ENCODE data around the gene HAPSTR1. TPM values are rescaled to one million over a fixed set of nuclear protein-coding genes. Genes with fewer than 3 reads are reported as not detected.
A peak's percentile ranks its signal among the peaks of the same experiment; 100 is the strongest.

The HAPSTR1 gene
- total and polyA plus RNA-seq, 2 experiments from 2014 or later, result 21.4 to 69.0 TPM

DNA sequence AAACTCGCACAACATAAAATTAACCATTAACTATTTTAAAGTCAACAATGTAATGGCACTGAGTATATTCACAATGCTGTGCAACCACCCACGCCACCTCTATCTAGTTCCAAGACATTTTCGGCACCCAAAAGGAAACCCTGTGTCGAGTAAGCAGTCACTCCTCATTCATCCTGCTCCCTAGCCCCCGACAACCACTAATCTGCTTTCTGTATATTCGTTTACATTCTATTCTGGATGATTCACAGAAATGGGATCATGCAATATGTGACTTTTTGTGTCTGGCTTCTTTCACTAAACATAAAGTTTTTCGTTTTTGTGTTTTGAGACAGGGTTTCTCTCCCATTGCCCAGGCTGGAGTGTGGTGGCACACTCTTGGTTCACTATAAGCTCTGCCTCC, 42.2 kb upstream of the HAPSTR1 start:
- Histone ChIP-seq H3K4me1 (ENCODE audit: insufficient read depth) (peaks cover 10% of the 10 kb centered on the region), H3K9me2 (replicated peaks; ENCODE audit: insufficient read depth) (no peaks in the 10 kb centered on the region), H3K27ac (peak overlapping the region; percentile 30), H3K9me3 (ENCODE audit: low read depth) (no peaks in the 10 kb centered on the region), H4K20me1 (ENCODE audit: insufficient read depth, poor library complexity, severe bottlenecking) (no peaks in the 10 kb centered on the region), H3K4me3 (no peak overlapping the region), H3K27me3 (no peaks in the 10 kb centered on the region), H3K79me2 (no peaks in the 10 kb centered on the region), H2AFZ (no peak overlapping the region), H3K36me3 (replicated peaks; ENCODE audit: insufficient read depth, low read depth) (no peaks in the 10 kb centered on the region), H3K4me2 (no peak overlapping the region)
- TF ChIP-seq EZH2phosphoT487 (IDR thresholded peaks at IDR 0.05; ENCODE audit: low read depth, severe bottlenecking, unreplicated experiment) (no peak), EZH2 (IDR thresholded peaks at IDR 0.05; ENCODE audit: borderline replicate concordance) (no peak)
- TF ChIP-seq, protein P1, sequence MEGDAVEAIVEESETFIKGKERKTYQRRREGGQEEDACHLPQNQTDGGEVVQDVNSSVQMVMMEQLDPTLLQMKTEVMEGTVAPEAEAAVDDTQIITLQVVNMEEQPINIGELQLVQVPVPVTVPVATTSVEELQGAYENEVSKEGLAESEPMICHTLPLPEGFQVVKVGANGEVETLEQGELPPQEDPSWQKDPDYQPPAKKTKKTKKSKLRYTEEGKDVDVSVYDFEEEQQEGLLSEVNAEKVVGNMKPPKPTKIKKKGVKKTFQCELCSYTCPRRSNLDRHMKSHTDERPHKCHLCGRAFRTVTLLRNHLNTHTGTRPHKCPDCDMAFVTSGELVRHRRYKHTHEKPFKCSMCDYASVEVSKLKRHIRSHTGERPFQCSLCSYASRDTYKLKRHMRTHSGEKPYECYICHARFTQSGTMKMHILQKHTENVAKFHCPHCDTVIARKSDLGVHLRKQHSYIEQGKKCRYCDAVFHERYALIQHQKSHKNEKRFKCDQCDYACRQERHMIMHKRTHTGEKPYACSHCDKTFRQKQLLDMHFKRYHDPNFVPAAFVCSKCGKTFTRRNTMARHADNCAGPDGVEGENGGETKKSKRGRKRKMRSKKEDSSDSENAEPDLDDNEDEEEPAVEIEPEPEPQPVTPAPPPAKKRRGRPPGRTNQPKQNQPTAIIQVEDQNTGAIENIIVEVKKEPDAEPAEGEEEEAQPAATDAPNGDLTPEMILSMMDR (IDR thresholded peaks at IDR 0.05; ENCODE audit: poor library complexity), result no peak
- no peak for DNase-seq (ENCODE audit: low spot score)
- WGBS (ENCODE audit: low lambda C conversion rate, missing lambda C conversion rate), result 72% methylated on average over 7 of the region's 7 CpGs

DNA sequence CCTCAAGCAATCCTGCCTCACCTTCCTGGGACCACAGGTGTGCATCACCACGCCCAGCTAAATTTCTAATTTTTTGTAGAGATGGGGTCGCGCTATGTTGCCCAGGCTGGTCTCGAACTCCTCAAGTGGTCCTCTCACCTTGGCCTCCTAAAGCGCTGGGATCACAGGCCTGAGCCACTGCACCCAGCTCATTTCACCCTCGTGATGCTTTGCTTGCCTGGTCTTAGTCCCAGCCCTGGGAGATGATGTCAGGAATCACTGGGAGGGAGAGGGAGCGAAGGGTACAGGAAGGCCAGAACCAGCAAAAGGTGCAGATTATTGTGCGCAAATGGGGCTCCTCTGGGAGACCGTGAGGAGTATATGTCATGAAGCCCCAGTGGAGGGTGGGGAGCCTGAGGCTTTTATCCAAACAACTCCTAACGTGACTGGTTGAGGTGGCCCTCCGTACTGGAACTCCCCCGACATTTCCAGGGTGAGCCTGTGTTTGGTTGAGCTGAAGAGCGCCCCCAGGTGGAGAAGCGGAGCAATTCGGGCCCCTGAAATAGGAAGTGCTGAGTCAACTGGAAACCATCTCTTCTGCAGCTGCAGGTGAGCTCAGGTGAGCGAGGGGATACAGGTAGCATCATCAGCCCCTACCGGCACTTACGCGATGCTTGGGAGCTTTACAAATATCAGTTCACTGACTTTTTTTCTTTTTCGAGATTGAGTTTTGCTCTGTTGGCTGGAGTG, 41.2 kb upstream of the HAPSTR1 start:
- WGBS (ENCODE audit: low lambda C conversion rate, missing lambda C conversion rate), result 73% methylated on average over 20 of the region's 20 CpGs
- H3K9me2 ChIP-seq (replicated peaks; ENCODE audit: insufficient read depth), result no peaks in the 10 kb centered on the region
- no peak overlapping the region for H3K4me2 ChIP-seq
- H3K9me3 ChIP-seq (ENCODE audit: low read depth), result no peaks in the 10 kb centered on the region
- no peak overlapping the region for H2AFZ ChIP-seq
- TF ChIP-seq EZH2 (IDR thresholded peaks at IDR 0.05; ENCODE audit: borderline replicate concordance), result no peak
- TF ChIP-seq, protein P1 (IDR thresholded peaks at IDR 0.05; ENCODE audit: poor library complexity), result peak; percentile 21
- no peaks in the 10 kb centered on the region for H3K27me3 ChIP-seq
- peaks cover 10% of the 10 kb centered on the region for H3K4me1 ChIP-seq (ENCODE audit: insufficient read depth)
- H3K27ac ChIP-seq, result no peak overlapping the region
- no peaks in the 10 kb centered on the region for H3K36me3 ChIP-seq (replicated peaks; ENCODE audit: insufficient read depth, low read depth)
- no peaks in the 10 kb centered on the region for H4K20me1 ChIP-seq (ENCODE audit: insufficient read depth, poor library complexity, severe bottlenecking)
- DNase-seq (ENCODE audit: low spot score), result no peak
- no peaks in the 10 kb centered on the region for H3K79me2 ChIP-seq
- no peak overlapping the region for H3K4me3 ChIP-seq

DNA sequence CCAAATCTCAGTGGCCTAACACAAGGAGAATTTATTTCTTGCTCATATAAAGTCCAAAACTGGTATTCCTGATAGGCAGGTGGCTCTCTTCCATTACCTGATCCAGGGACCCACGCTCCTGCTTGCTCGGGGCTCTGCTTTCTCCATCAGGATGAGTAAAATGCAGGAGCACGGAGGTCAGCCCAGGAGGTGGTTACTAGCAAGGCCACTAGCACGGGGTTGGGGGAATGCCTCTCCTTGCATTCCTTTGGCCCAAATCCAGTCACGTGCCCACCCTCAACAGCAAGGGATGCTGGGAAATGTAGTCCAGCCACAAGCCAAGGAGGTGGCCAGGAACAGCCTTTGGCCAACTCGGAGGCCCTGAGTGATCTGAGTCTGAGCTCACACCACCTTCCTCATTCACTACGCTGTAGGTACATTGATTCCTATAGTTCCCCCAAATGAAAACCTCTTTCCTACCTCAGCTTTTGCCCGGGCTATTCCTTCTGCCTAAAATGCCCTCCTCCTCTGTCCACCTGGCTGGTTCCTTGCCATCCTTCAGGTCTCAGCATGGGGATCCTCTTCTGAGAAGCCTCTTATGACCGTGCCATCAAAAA, 38.3 kb upstream of the HAPSTR1 start:
- no peaks in the 10 kb centered on the region for H3K79me2 ChIP-seq
- H3K36me3 ChIP-seq (replicated peaks; ENCODE audit: insufficient read depth, low read depth), result no peaks in the 10 kb centered on the region
- H3K4me2 ChIP-seq, result peak overlapping the region; percentile 67
- H3K9me3 ChIP-seq (ENCODE audit: low read depth), result no peaks in the 10 kb centered on the region
- no peaks in the 10 kb centered on the region for H3K27me3 ChIP-seq
- no peak overlapping the region for H3K27ac ChIP-seq
- no peaks in the 10 kb centered on the region for H3K9me2 ChIP-seq (replicated peaks; ENCODE audit: insufficient read depth)
- H3K4me3 ChIP-seq, result no peak overlapping the region
- WGBS (ENCODE audit: low lambda C conversion rate, missing lambda C conversion rate), result 33% methylated on average over 9 of the region's 9 CpGs
- peak; percentile 73 for DNase-seq (ENCODE audit: low spot score)
- TF ChIP-seq EZH2 (IDR thresholded peaks at IDR 0.05; ENCODE audit: borderline replicate concordance), result no peak
- no peak for TF ChIP-seq EZH2phosphoT487 (IDR thresholded peaks at IDR 0.05; ENCODE audit: low read depth, severe bottlenecking, unreplicated experiment)
- TF ChIP-seq, protein P1 (IDR thresholded peaks at IDR 0.05; ENCODE audit: poor library complexity), result no peak
- peak overlapping the region; percentile 4 for H2AFZ ChIP-seq
- H4K20me1 ChIP-seq (ENCODE audit: insufficient read depth, poor library complexity, severe bottlenecking), result no peaks in the 10 kb centered on the region
- peaks cover 3% of the 10 kb centered on the region for H3K4me1 ChIP-seq (ENCODE audit: insufficient read depth)
